Anterior cingulate cortex (tissue), 58 donors: ENCODE data around the gene EHF.

Source experiments
- DNase-seq, 58 donors: peaks; one replicate each; lab custom pipeline; 2025; lab: John Stamatoyannopoulos, UW

EHF gene

DNA sequence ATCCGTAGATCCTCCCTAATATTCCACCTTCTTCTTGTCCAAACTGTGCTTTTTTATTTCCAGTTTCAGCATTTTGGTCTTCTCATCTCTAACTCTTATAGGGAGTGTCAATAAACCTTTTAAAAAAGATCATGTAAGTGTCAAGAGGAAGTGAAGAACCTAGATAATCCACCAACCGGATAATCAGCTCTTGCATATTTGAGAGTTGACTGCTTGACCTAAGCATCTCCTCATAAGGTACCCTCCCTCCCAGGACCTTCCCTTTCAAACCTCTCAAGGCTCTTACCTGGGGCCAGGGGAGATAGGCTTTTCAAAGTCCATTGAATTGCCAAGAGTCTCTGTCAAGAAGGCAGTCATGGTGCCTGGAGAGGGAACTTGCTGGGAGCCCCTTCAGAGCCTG, 691 bp upstream of the EHF start:
- DNase-seq = no peak

DNA sequence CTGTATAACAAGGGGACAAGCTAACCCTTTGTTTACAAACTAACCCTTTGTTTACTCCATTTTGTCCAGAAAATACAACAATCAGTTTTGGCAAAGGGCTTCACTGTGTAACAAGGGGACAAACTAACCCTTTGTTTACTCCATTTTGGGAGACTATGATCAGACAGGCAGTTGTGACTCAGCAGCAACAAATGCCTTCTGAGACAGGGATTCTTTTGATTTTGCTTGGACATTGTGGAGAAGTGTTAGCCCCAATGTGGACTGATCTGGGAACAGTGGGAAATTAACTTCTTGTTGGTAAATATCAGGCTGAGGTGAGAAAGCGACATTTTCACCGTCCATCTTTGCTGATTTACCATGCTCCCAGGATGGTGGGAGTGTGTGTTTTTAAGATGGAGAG, 983 bp downstream of the EHF start:
- peak in 2 of 58 donors; percentile 4 to 26 for DNase-seq

DNA sequence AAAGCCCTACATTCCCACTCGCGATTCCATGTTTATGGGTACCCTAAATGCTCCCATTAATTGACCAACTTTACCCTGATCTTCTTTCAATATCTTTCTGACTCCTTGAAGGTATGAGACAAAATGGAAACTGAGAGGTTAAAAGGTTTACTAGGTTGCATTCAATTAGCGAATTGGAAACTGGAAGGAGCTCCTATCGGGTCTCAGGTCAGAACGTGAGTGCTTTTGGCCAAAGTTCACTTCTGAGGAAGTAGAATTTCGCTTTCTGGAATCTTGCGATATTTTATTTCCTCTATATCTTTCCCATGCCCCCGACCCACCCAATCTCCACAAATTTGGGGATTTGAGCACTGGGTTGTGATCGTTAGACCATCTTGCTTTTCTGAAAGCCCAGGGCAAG, 2.6 kb downstream of the EHF start:
- no peak for DNase-seq

DNA sequence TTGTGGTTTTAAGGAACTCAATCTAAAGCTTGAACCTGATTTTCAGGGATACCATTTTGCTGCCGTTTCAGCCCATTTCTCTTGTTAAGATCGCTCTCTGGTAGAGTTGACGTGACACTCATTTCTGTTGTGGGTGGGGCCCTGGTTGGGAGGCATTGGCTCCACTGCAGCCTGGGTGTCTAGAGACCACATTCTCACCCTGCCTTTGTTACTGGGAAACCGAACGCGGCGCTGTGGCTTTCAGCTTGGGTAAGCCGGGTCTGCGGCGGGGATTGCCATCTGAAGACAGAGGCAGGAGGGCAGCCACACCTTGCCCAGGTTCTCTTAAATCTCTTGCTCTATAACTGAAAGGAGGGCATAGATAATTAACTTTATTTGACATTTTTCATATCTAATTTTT, 3.2 kb downstream of the EHF start:
- DNase-seq = no peak

DNA sequence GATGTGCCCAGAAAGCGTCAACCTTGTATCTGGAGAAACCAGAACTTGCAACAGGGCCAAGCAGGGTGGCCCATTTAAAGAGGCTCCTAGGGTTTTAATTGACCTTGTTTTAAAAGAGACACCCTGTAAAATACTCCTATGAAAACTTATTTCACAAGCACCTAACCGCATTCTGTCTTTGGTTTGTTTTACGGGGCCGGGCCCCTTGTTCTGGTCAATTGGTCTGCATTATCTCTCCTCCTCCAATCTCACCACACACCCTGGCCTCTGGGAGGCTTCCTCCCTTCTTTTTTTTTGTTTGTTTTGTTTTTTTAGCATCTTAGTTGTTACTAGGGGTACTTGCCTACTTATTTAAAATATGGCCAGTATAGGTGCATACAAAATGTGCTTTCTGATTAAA, 4.7 kb downstream of the EHF start:
- DNase-seq = no peak

DNA sequence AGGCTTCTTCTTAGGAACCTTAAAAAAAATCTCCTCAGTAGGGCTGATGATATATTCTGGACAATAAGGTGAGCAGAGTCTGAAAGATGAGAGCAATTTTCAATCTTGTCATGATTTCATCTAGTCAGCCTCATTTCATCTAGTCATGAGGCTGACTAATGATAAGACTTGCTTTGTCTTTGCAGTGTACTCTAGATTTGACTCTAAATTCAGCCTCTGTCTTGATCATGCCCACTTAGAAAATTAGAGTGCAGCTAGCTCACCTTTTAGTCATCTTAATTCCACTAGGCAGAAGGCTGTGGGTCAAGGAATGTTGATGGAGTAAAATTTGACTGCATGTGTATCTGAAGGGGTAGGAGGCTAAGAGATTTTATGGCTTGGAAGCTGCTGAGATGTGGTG, 5.5 kb downstream of the EHF start:
- DNase-seq = no peak

DNA sequence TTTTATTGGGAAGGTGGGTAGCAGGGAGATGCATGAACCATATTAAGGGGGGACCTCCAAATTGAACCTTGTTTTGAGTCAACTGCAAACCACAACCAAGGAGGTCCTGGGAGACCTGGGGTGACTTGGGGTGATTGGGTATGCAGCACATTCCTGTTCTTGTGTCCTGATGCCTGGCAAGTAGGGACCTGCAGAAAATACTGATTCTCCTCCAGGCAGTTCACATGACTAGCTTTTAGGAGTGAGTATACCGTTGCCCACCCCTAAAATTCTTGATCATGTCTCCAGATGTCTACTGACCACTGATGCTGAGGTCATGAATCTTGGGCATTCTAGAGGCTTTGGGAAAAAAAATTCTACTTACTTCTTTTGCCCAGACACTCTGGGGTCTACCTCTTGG, 6.3 kb downstream of the EHF start:
- no peak for DNase-seq

DNA sequence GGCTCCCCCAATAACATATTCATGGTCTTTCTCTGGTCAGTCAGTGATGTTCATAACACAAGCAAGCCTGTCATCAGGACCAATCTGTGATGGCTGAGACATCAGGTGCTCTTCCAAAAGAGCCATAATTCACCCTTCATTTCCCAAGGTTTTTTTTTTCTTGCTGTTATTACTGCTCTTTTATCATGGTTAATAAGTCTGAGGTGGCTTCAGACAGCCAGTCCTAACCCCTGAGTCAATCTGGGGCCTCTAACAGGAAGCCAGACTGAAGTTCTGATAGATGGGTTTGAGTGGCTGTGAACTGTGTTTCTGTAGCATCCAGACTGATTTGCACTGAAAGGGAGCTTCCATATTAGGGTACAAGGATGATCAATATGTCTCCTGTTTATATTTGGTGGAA, 8.8 kb downstream of the EHF start:
- DNase-seq = no peak

DNA sequence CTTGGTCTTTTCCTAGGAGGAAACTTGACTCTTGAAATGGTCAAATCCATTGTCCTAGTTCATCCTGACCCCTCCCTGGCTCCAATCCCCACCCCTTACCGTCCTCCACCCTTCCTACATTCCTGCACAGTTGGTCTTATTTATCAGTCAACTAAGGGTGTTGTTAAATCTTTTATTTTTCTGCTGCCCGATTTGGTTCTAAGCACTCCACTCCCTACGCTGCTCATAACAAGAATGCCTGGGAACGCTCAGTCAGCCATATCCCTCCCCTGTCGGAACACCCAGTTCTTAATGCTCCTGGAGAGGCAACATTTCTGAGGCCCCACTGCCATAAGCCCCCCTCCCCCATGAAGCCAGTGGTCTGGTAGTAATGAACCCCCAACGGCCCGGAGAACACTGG, 9.7 kb downstream of the EHF start:
- DNase-seq = no peak

DNA sequence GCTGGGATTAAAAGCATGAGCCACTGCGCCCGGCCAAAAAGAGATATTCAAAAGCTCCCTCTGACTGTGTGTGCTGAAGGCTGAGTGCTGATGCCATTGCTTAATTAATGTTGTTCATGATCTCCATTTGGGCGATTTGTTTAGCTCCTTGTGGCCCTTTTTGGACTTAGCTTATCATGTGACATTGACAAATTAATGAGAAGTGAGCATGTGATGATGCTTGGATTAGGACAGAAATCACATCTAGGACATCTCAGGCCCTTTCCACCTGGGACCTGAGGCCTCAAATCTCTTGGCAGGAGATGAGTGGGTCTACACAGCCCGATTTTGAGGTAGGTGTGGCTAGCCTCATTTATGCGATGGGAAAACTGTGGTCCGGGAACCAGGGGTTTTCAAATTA, 10.4 kb downstream of the EHF start:
- DNase-seq = no peak

DNA sequence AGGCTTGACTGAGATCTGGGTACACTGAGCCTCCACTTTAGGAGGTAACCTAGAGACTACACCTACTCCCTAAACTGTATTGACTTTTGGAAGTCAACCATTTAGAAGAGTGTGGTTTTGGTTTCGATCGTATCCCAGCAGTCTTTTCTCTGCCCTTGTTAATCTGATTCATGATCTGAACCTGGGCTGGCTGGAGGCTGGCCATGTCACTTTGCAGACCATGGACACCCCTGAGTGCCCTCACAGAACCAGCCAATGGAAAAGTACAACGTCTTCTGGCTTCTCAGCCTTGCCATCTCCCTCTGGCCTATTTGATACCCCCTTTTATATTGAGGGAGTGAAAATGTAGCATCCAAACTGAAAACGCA, 10.8 kb downstream of the EHF start:
- no peak for DNase-seq

DNA sequence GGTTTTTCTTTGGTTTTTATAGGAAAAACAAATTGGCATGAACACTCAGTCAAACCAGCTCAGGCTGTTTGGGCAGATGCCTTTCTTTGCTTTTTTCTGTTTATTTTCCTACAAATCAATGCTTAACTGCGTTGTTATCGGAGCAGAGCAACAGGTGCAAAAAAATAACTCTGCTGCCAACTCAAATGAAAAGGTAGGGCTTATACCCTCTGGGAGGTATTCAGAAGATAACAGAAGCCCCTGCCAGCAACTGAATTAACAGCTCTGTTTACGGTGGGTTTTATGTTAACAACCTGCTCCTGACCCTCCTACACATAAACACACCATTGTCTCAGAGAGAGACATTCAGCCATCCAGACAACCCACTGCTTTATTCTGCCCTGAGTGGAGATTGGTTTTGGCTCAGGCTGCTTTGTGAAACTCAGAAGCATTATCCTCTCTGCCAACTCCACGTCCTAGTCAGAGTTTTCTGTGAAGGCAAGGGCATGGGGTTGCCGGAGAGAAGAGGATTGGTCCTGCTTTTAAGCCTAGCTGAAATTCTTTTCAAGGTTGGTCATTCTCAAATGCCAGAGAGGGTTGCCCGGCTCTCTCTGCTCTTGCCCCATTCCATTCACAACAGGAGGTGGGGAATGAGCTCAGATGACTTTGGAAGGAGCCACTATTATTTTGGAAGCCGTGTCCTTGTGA, 11.4 kb downstream of the EHF start:
- DNase-seq = peak in 43 of 58 donors; percentile 15 to 87 (median 47)

DNA sequence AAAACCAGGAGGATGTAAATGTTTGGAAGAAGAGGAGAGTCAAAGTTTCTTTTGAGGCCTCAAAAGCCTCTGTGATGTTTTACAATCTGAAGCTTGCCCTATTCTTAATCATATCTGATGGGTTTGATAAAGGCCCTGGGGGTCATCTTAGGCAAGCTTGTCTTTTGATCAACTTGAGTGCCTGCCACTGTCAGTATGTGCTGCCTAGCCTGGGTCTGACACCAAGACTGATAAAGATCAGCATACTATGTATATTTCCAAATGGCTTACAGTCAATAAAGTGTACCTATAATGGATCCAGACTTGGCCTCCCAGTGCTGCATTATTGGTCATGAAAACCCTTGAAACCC, 12.7 kb downstream of the EHF start:
- DNase-seq = no peak

DNA sequence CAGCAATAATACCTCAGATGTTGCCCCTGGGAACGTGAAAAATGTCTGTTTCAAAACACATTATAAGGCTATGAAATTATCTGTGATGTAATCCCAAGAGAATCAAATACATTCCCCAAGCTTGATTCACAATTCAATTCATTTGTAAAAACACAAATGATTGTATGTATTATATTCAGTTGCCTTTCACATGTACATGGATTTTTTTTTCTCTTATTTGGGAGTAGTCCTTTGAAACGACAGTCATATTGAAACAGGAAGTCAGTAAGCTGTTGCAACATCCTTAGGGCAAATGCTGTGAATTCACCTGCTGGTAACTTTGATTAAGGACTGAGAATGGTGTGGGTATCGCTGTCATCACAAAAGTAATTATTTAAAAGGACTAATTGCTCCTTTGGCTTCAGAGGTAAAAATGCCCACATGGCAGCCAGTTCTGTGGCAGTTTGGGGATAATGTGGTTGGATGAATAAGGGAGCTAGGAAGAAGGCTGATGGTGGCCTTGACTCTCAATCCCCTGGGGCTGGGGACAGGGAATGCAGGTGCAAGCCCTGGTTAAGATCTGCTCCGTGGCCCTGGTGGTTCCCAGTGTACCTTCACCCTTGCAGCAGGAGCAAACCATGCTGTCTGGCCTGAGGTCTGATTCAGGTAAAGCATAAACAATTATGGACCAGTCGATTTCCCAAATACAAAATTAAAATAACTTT, 13.2 kb downstream of the EHF start:
- no peak for DNase-seq

DNA sequence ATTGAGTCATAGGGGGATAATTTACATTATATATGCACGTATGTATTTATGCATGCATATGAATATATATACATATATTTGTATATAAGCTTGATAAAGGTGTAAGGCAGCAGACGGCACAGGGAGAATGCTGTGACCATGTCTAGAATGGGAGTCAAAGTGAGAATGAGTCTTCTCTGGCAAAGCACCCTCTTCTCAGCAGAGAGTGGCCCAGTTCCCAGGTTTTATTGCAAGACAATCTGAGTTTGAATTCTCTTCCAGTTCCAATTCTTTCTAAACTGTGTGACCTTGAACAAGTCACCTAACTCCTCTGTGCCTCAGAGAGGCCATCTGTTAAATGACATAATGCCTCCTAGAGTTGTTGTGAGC, 13.8 kb downstream of the EHF start:
- DNase-seq = peak in 1 of 58 donors; percentile 19

DNA sequence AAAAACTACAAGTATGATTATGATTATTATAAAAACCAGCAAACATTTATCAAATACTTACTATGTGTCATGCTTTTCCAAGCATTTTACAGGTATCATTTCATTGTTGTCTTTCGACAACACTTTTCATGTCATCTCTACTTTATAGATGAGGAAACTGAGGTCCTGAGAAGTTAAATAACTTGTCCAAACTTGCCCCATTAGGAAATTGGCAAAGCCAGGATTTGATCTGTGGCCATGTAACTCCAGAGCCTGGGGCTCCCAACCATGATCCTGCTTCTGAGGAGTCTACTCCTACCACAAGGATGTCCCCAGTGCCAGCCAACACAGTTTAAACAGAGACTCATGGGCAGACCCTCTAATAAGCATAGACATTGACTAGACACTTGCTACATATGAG, 15.2 kb downstream of the EHF start:
- DNase-seq = no peak

DNA sequence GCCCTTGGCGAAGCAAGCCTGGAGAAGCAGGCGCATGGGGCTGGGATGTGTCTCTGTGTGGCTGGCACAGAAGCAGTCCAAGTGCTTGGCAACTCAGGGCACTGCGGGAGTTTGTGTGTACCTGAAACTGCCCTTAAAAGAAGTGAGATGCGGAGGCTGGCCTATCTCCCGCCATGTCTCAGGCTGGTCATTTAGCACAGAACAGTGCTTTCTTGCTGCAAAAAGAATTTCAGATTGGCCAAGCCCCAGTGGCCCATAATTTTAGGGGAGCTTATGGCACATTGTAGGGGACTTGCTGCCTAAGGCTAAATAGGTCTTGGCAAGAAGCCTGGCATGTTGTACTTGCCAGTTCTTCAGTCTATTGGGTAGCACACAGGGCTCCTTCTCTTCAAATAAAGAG, 16.4 kb downstream of the EHF start:
- peak in 37 of 58 donors; percentile 13 to 78 (median 47) for DNase-seq

DNA sequence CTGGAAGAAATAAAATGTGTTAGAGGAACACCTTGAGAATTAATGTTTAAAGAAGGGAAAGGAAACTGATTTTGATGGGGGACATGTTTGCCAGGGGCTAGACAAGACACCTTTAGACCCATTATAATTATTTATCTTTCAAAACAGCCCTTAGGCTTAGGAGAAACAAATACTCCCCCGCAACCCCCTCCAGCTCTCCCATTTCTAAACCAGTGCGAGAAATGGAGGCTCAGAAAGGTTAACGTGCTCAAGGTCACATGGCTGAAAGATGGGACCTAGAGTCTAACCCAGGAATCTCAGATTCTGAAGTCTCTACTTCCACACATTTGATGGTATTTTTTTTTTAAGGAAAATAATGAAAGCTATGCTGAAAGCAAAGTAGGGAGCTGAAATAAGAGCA, 18.0 kb downstream of the EHF start:
- DNase-seq = no peak

DNA sequence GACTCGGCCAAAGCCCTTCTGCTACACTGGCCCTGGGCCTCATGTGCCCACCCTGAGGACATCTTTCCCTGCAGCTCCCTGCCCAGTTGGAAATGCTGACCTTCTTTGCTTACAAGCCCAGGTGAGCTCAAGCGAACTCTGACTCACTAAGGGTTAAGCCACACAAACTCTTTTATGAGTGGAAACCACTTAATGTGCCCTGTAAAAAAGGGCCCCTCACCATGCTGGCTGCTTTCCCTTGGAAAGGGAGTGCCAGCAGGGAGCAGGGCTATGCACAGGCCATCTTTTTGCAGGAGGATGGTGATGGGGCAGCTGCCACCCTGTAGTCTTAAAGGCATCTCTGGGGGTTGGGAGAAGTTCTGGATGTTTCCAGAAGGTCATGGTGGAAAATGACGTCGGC, 18.7 kb downstream of the EHF start:
- peak in 1 of 58 donors; percentile 7 for DNase-seq

DNA sequence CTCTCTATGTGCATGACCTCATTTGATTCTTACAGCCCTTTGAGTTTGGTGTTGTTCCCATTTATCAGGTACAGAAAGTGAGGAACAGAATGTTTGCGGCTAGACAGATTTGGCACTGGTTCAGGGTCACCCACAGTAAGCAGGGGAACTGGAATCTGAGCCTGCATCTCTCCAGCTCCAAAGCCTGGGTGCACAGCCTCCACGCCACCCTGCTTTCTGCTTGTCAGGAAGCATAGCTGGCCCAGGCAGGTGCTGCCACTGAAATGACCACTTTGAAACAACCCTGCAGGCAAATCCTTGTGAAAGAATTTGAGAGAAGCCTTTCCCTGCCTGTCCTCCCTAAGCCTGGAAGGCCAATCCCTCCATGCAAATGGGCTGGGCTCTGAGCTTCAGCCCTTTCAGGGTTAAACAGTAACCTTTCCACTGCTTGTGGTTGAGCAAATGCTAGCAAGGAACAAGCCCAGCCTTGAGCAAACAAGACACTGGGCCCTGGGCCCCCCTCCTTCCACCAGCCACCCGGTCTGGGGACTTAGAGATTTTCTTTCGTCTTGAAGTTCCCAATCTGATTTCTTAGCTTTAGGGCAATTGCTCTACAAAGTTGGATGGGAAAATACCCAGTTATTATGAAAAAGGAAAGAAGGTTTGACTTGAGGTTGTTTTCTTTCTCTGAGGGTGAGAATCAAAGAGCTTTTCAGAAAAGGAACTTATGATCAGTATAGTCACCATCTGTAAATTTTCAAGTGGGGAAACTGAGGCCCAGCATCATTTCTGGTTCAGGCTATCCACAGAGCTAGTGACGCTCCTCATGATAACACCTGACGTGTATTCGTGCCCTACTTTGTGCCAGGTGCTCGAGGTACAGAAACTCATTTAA, 19.4 kb downstream of the EHF start:
- no peak for DNase-seq

DNA sequence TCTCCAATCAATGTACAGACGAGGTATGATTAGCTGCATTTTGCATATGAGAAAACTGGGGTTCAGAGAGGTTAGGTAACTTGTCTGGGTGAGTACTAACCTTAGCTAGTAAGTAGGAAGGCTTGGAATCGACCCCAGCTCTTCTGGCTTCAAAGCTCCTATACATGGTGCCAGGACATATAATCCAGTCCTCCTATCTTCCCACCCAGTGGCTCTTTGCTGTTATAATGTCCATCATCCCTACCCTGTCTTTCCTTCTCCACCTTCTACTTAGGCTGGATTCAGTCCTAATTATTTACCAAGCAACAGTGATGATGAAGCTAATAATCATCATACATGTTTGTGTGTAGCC, 20.0 kb downstream of the EHF start:
- DNase-seq = no peak

DNA sequence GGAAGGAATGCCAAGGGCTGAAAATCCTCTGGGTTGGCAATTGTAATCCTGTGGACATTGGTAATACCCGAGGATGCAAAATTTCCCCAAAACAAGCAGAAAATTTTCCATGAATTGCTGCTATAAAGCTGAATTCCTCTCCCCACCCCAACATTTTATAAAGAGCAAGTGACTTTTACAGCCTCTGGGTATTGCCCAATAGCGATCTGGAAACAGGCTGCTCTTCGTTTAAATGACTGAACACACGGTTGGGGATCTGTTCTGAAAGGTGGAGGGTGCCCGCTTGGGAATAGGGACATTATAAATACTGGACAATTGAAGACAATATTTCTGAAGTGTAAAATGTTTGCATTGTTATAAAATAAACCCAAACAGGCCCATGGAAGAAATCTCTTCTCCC, 20.6 kb downstream of the EHF start:
- DNase-seq = no peak
